ENCODE results near the gene IZUMO1. TPM values are rescaled to one million over a fixed set of nuclear protein-coding genes. Genes with fewer than 3 reads are reported as not detected.
A peak's percentile ranks its signal among the peaks of the same experiment; 100 is the strongest.

The IZUMO1 gene
- total RNA-seq, 1 donor from 2014 or later = 0.26 TPM

DNA sequence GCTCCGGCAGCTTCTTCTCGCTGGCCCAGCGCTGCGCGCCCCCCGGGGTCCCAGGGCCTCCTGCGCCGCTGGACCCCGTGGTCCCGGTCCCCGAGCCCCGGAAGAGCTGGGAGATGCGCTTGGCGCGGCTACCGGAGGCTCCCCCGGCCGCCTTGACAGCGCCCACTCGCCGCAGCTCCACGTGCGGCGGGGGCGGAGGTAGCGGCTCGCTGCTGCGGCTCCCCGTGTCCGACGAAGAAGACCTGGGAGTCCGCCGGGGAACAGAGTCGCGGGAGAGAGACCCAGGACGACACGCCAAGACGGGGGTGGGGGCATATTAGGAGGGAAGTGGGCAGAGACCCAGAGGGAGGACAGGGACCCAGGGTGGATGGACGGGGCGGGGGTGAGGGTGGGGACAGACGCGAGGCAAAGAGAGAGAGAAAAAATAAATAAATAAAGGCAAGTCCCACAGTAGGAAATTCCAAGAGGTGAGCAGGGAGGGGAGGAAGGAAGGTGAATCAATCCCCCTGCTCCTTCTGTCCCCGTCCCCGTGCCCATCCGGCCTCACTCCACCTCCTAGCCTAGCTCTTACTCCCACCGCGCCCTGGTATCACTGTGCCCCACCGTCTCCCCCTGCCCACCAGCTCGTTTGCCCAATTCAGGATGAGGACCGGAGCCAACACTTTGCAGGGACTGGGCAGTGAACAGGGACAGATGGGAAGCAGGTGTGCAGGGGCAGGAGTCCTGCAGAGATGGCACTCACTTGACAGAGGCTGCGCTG lies 7.1 kb downstream of the IZUMO1 start:
- H3K36me3 ChIP-seq (ENCODE audit: control insufficient read depth, insufficient read depth, low read length) = no peaks in the 10 kb centered on the region
- no peaks in the 10 kb centered on the region for H3K27me3 ChIP-seq (ENCODE audit: control insufficient read depth, insufficient read depth, low read length)
- DNase-seq (ENCODE audit: low read depth) = no peak
- TF ChIP-seq CTCF (IDR thresholded peaks at IDR 0.05; ENCODE audit: insufficient read depth, low read length, severe bottlenecking) = no peak
- no peak for FAIRE-seq
- peak overlapping the region; percentile 44 for H3K4me3 ChIP-seq (ENCODE audit: low read depth, low read length)

DNA sequence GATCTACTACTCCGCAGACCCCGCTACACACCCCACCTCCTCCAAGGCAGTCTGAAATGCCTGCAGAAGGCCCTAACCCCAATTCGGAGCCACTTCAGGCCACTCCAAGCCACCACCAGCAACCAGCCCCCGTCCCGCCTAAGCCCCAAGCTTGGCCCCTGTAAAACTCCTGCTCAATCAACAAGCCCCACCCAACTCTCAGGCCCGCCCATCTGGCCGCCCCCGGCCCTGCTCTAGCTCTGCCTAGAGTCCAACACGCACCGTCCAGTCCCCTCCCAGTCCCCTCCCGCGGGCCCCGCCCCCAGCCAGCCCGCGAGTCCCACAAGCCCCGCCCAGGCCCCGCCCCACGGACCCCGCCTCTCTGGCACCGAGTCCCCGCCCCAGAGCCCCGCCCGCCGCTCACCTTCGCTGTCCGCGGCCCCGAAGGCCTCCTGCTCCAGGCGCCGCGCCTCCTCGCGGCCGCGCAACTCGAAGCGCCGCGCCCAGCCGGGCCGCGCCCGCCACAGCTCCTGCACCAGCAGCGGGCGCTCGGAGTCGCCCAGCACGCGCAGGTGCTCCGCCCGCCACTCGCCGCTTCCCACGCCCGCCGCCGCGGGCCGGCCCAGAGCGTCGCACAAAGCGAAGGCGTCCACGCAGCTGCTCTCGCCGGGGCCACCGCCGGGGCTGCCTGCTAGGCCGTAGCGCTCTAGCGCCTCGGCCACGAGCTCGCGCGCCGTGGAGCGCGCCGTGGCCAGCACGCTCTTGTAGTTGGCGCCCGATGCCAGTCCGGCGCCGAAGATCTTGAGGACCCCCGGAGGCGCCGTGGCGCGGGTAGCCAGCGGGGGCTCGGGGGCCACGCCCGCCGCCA lies 7.9 kb downstream of the IZUMO1 start:
- Histone ChIP-seq H3K27me3 (ENCODE audit: control insufficient read depth, insufficient read depth, low read length) (no peaks in the 10 kb centered on the region), H3K4me3 (ENCODE audit: low read depth, low read length) (peak overlapping the region; percentile 44), H3K36me3 (ENCODE audit: control insufficient read depth, insufficient read depth, low read length) (no peaks in the 10 kb centered on the region)
- no peak for FAIRE-seq
- peak; percentile 35 for TF ChIP-seq CTCF (IDR thresholded peaks at IDR 0.05; ENCODE audit: insufficient read depth, low read length, severe bottlenecking)
- peak; percentile 72 for DNase-seq (ENCODE audit: low read depth)

DNA sequence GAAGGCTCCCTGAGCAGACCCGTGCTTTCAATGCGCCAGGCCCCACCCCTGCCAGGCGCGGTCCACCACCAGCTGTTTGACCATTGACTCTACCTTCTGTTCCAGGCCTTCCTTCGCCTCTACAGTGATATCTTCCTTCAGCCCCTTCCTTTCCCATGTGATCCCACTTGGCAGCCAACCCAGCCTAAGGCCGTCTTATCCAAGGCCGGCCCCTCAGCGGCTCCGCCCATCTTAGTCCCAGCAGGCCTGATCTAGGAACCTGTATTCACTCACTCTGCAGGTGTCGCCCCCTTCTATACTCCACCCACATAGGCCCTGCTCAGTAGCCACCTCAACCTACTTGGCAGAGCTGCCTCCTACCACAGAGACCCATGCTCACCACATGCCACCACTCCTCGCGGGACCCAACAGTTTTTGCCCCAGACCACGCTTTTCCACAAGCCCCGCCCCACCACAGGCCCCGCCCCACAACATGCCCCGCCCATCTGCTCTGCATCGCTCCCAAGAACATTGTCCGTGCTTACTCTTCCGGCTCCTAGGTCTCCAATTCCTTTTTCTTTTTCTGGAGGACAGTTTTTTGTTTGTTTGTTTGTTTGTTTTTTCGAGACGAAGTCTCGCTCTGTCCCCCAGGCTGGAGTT lies 9.2 kb downstream of the IZUMO1 start:
- H3K36me3 ChIP-seq (ENCODE audit: control insufficient read depth, insufficient read depth, low read length) = no peaks in the 10 kb centered on the region
- H3K4me3 ChIP-seq (ENCODE audit: low read depth, low read length) = no peak overlapping the region
- DNase-seq (ENCODE audit: low read depth) (no peak), FAIRE-seq (no peak)
- no peak for TF ChIP-seq CTCF (IDR thresholded peaks at IDR 0.05; ENCODE audit: insufficient read depth, low read length, severe bottlenecking)
- no peaks in the 10 kb centered on the region for H3K27me3 ChIP-seq (ENCODE audit: control insufficient read depth, insufficient read depth, low read length)

DNA sequence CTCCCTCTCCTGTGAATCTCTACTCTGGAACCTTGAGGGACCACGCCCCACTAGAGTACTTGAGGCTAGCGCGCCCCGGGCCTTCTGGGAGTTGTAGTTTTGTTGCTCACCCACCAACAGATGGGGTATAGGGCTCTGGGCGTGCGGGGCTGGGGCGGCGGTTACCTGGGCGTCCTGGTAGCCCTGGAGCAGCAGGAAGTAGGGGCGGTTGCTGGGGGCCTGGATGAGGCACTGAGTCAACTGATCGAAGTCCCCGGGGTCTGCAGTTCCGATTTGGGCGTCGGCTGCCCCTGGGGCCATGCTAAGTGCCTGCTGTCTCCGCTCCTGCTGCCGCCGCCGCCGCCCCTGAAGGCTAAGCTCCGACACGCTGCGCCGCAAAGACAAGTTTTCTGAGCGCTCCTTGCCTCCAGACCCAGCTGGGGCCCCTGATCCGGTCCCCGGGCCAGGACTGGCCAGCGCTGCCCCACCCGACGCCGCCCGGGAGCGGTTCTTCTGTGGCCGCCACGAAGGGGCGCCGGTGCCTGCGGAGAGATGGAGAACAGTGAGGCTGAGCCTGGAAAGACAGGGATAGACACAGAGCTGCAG lies 11.6 kb downstream of the IZUMO1 start:
- FAIRE-seq (no peak), DNase-seq (ENCODE audit: low read depth) (peak; percentile 48)
- H3K4me3 ChIP-seq (ENCODE audit: low read depth, low read length) = peak overlapping the region; percentile 27
- no peaks in the 10 kb centered on the region for H3K27me3 ChIP-seq (ENCODE audit: control insufficient read depth, insufficient read depth, low read length)
- no peaks in the 10 kb centered on the region for H3K36me3 ChIP-seq (ENCODE audit: control insufficient read depth, insufficient read depth, low read length)
- no peak for TF ChIP-seq CTCF (IDR thresholded peaks at IDR 0.05; ENCODE audit: insufficient read depth, low read length, severe bottlenecking)

- TF ChIP-seq CTCF (IDR thresholded peaks at IDR 0.05; ENCODE audit: insufficient read depth, low read length, severe bottlenecking) = no peak
- no peaks in the 10 kb centered on the region for H3K36me3 ChIP-seq (ENCODE audit: control insufficient read depth, insufficient read depth, low read length)
- no peak for FAIRE-seq
- no peak overlapping the region for H3K4me3 ChIP-seq (ENCODE audit: low read depth, low read length)
- no peaks in the 10 kb centered on the region for H3K27me3 ChIP-seq (ENCODE audit: control insufficient read depth, insufficient read depth, low read length)
- DNase-seq (ENCODE audit: low read depth) = no peak
These were observed 12.1 kb downstream of the IZUMO1 start for GRCh38 chr19:48734625-48735024.
